HG02973 (cell line): ENCODE results near the gene SAMD13.

Experiments
- ATAC-seq: cut with Tn5 transposase; IDR thresholded peaks from one replicate; pipeline ENCODE4 v1.9.1; 2021; ENCODE audit warnings: moderate library complexity; ENCODE audit not compliant: unreplicated experiment

Gene SAMD13

GRCh38 chr1:84370266-84370665, 68.8 kb downstream of the SAMD13 start:
- ATAC-seq: no peak

GRCh38 chr1:84370831-84371394, 69.4 kb downstream of the SAMD13 start:
- ATAC-seq: no peak

DNA sequence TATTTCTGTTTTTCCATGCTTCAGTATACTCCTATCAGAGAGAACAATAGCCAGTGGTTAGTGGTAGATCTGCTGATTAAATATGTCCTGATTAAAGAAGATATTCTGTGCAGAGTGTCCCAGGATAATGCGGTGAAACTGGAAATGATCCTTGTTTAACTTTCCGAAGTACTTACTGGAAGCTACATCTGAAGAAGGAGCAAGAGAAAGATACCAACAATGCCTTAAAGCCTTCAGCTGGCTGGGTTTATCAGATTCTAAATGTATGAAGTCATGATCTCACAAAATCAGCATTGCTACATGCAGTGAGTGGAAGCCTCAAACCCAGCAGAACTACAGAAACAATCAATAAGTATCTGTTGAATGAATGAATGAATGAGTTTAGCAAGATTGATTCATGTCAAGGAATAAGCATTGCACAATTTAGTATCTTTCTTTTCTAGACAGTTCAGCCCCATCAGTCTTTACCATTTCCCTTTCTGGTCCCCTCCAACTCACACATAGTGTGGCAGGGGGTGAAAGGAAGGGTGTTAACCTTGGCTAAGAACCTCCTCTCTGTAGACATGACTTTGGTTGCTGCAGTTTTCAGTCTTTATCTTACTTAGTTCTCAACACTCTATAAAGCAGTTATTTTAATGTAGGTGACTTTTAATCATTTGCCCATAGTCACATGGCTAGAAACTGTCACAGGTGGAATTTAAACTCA, 72.1 kb downstream of the SAMD13 start:
- no peak for ATAC-seq

- ATAC-seq: no peak
Measured at GRCh38 chr1:84374991-84375696, 73.6 kb downstream of the SAMD13 start.

GRCh38 chr1:84376000-84376910, 74.7 kb downstream of the SAMD13 start:
- ATAC-seq: no peak

GRCh38 chr1:84377480-84378095, 76.1 kb downstream of the SAMD13 start:
- ATAC-seq: no peak

- no peak for ATAC-seq
Measured at GRCh38 chr1:84379138-84379916, 77.8 kb downstream of the SAMD13 start.

DNA sequence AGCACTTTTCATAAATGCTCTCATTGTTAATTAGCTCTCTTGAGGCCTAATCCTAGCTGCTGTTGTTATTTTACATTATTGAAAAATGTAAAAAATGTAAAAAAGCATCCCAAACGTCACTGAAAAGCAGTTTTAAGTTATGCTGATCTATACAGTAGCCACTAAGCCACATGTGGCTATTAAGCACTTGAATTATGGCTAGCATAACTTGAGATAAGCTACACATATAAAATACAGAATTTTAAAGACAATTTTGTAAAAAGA, 78.3 kb downstream of the SAMD13 start:
- ATAC-seq: no peak

DNA sequence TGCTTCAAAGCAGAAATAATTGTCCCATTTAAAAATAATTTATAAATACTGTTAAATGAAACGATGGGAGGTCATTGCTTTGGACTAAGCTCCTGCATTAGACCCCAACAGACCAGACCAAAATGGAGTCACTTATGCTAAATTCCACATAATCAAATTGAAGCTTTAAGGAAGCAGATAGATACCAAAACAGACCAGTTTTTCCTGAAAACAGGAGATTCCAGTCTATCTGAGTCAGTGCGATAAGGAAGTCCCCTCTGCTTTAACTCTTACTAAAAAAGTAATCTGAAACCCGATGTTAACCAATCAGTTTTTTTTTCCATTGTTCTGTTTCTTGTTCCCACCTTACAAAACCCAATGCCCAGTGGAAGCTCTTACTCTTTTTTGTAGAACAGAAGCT, 80.6 kb downstream of the SAMD13 start:
- no peak for ATAC-seq

GRCh38 chr1:84385347-84385746, 83.8 kb downstream of the SAMD13 start:
- no peak for ATAC-seq

GRCh38 chr1:84386716-84387479, 85.4 kb downstream of the SAMD13 start:
- no peak for ATAC-seq

- no peak for ATAC-seq
Measured at GRCh38 chr1:84387480-84388163, 86.1 kb downstream of the SAMD13 start.

GRCh38 chr1:84390226-84390625, 88.7 kb downstream of the SAMD13 start:
- no peak for ATAC-seq

GRCh38 chr1:84398175-84399155, 97.0 kb downstream of the SAMD13 start, which contains the start of gene DNASE2B:
Gene DNASE2B, plus strand, starts transcription at chr1:84398484. Its CDS starts 81 bp downstream, at chr1:84398565.
- no peak for ATAC-seq
